ENCODE measurements around the gene KRTAP4-11. TPM values are rescaled to one million over a fixed set of nuclear protein-coding genes. Genes with fewer than 3 reads are reported as not detected.
"Not testable (repeated sequence)": the region's sequence is repeated elsewhere in the genome, so short reads cannot be mapped to it uniquely, and the experiment has no call there.

Gene KRTAP4-11
- total and polyA plus RNA-seq, 10 of the 15 experiments (the other 5 are each of a cell fraction or from before 2014, with no cell fraction given), result not detected

GRCh38 chr17:41119696-41120690 lies 1.8 kb upstream of the KRTAP4-11 start:
- CTCF ChIA-PET; H3K27me3 ChIP-seq (replicated peaks in 1 of 2; ENCODE audit: control insufficient read depth in 2 of 2, insufficient read depth in 2 of 2, low read length in 1 of 2); H3K36me3 ChIP-seq (ENCODE audit: control insufficient read depth in 2 of 2, insufficient read depth in 2 of 2, low read length in 1 of 2); H3K4me1 ChIP-seq (ENCODE audit: control insufficient read depth, insufficient read depth, low read length); in situ Hi-C loops (cut with MboI); H3K27ac ChIP-seq (ENCODE audit: control insufficient read depth, insufficient read depth); H3K9ac ChIP-seq (ENCODE audit: control insufficient read depth, insufficient read depth, low read length); RAD21 ChIA-PET (ENCODE audit: unreplicated experiment); H3K4me3 ChIP-seq; DNase-seq (ENCODE audit: low read depth, low spot score); POLR2A ChIA-PET; H3K4me2 ChIP-seq (ENCODE audit: control insufficient read depth, insufficient read depth); intact Hi-C loops (cut with micrococcal nuclease; ENCODE audit: unreplicated experiment); H3K9me3 ChIP-seq (replicated peaks; ENCODE audit: control insufficient read depth, insufficient read depth, low read length); FAIRE-seq; H4K20me1 ChIP-seq (ENCODE audit: control insufficient read depth, insufficient read depth); H2AFZ ChIP-seq (ENCODE audit: control insufficient read depth, low read depth, low read length); ATAC-seq; H3K79me2 ChIP-seq (ENCODE audit: control insufficient read depth, insufficient read depth, low read length); SMC1A ChIA-PET (ENCODE audit: uncharacterized antibody, unreplicated experiment); BruUV-seq (replicated peaks): not testable (repeated sequence)
- WGBS (ENCODE audit: insufficient coverage, insufficient replicate concordance, low lambda C conversion rate, missing lambda C conversion rate), result 4% methylated on average over 11 of the region's 11 CpGs

- BruUV-seq (replicated peaks), result no TSS peak
- no peak for FAIRE-seq
- TF ChIP-seq HSF1 (IDR thresholded peaks at IDR 0.05; ENCODE audit: low read depth, low read length), result no peak
- no peak for TF ChIP-seq IKZF1 (conservative IDR thresholded peaks at IDR 0.05)
- TF ChIP-seq SREBF1 (IDR thresholded peaks at IDR 0.05; ENCODE audit: low read length), result no peak
- TF ChIP-seq MEF2B (IDR thresholded peaks at IDR 0.05; ENCODE audit: partially characterized antibody, poor library complexity, severe bottlenecking), result no peak
Measured at GRCh38 chr17:41118721-41119120, 548 bp upstream of the KRTAP4-11 start.

More at GRCh38 chr17:41118721-41119120, 548 bp upstream of the KRTAP4-11 start:
- intact Hi-C loops (cut with micrococcal nuclease; ENCODE audit: unreplicated experiment) (no loop called here), in situ Hi-C loops (cut with MboI) (no loop called here)
- no peak overlapping the region for H3K27ac ChIP-seq (ENCODE audit: control insufficient read depth, insufficient read depth)
- no peak overlapping the region for H2AFZ ChIP-seq (ENCODE audit: control insufficient read depth, low read depth, low read length)
- H3K4me2 ChIP-seq (ENCODE audit: control insufficient read depth, insufficient read depth), result no peak overlapping the region
- WGBS (ENCODE audit: insufficient coverage, insufficient replicate concordance, low lambda C conversion rate, missing lambda C conversion rate), result 22% methylated on average over 4 of the region's 4 CpGs
- no peaks in the 10 kb centered on the region for H3K36me3 ChIP-seq (ENCODE audit: control insufficient read depth in 2 of 2, insufficient read depth in 2 of 2, low read length in 1 of 2)
- no peaks in the 10 kb centered on the region for H3K79me2 ChIP-seq (ENCODE audit: control insufficient read depth, insufficient read depth, low read length)
- no peaks in the 10 kb centered on the region for H3K4me1 ChIP-seq (ENCODE audit: control insufficient read depth, insufficient read depth, low read length)
- no peaks in the 10 kb centered on the region for H3K27me3 ChIP-seq (replicated peaks in 1 of 2; ENCODE audit: control insufficient read depth in 2 of 2, insufficient read depth in 2 of 2, low read length in 1 of 2)
- DNase-seq (ENCODE audit: low read depth, low spot score), result no peak
- POLR2A ChIA-PET, result no interaction called here
- RAD21 ChIA-PET (ENCODE audit: unreplicated experiment), result no interaction called here
- H4K20me1 ChIP-seq (ENCODE audit: control insufficient read depth, insufficient read depth), result no peaks in the 10 kb centered on the region
- no peaks in the 10 kb centered on the region for H3K9me3 ChIP-seq (replicated peaks; ENCODE audit: control insufficient read depth, insufficient read depth, low read length)
- H3K9ac ChIP-seq (ENCODE audit: control insufficient read depth, insufficient read depth, low read length), result no peak overlapping the region
- SMC1A ChIA-PET (ENCODE audit: uncharacterized antibody, unreplicated experiment), result no interaction called here
- CTCF ChIA-PET, result no interaction called here
- no peak for ATAC-seq
- H3K4me3 ChIP-seq, result no peak overlapping the region
